Activated T-cell treated with anti-CD3 and anti-CD28 coated beads for 48 hours (primary cell): Measurements from ENCODE around the gene OR8H1.

Experiments used
- DNase-seq: peaks from one replicate; pipeline ENCODE4 v3.0.0-alpha.2; 2020; ENCODE audit warnings: low read depth

OR8H1 gene, protein sequence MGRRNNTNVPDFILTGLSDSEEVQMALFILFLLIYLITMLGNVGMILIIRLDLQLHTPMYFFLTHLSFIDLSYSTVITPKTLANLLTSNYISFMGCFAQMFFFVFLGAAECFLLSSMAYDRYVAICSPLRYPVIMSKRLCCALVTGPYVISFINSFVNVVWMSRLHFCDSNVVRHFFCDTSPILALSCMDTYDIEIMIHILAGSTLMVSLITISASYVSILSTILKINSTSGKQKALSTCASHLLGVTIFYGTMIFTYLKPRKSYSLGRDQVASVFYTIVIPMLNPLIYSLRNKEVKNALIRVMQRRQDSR

DNA sequence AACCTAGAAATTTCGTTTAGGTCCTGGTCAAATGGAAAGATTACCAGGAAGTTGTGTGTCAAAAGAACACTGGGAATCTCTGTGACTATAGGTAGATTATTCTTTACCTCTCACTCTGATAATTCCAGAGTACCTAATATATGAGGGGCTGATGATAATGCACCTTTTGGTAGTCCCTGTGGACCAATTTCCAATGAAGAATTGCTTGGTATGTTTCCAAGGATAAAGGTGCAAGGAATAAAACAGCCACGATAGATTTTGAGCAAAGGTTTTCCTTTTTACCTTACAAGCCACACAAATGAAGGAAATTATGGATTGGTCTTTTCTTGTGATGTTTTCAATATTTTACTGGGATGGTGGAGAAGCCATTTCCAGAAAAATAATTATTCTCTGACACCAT, at the start of gene OR8H1:
OR8H1 (minus strand) TSS at position 101 of the 400 bp plus-strand sequence. CDS start 1,192 bp downstream, outside the sequence.
- no peak for DNase-seq

DNA sequence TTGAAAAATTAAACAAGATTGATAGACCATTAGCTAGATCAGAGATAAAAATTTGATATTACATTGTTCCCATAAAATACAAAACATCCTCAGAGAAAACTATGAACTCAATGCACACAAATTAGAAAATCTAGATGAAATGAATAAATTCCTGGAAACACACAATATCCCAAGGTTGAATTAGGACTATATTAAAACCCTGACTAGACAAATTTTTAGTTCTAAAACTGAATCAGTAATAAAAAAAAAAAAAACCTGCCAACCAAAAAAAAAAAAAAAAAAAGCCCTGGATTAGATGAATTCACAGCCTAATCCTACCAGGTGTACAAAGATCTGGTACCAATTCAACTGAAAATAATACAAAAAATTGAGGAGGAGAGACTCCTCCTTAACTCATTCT, 48.2 kb upstream of the OR8H1 start:
- no peak for DNase-seq

DNA sequence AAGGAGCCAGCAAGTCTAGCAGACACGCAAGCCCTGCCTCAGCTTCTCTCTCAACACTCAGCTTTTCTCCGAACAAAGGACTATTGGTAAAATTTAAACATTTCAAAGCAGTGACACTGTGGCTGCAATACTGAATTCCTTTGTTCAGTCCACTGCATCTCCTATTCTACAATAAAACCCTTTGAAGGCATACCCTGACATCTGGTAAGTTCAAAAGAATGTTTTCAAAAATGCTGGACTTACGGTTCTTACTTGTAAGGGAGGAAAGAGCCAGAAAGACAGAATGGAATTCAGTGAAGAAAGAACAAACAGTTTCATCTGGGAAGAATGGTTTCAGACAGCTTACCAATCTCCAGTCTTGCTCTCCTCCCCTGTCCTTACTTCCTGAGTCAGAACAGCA, 41.1 kb upstream of the OR8H1 start:
- no peak for DNase-seq

DNA sequence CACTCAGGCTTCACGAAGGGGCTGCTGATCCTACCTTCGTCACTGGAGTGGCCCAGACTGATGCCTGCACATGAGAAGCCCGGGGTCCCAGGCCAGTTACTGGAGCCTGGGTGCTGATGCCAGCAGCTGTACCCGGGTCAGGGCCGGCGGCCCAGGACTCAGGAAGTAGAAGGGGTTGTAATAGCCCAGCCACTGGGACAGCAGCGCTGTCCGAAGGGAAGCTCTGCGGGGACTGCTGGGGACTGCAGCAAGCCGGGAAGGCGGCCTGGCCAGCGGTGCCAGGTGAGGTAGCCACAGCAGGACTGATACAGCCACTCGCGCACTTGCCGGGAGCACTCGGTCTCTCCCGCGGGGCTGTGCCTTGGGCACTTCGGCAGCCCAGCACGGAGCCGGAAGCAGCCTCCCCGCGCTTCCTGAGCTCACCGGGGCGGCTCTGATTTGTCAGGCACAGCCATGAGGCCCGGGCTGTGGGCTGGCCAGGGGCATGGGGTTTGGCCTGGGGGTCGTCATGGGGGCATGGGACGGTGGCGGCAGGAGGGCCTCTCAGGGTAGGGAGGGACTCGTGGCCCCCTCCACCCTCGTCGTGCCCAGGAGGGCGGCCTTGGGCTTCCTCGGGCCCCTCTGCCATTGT, 39.9 kb upstream of the OR8H1 start:
- no peak for DNase-seq

DNA sequence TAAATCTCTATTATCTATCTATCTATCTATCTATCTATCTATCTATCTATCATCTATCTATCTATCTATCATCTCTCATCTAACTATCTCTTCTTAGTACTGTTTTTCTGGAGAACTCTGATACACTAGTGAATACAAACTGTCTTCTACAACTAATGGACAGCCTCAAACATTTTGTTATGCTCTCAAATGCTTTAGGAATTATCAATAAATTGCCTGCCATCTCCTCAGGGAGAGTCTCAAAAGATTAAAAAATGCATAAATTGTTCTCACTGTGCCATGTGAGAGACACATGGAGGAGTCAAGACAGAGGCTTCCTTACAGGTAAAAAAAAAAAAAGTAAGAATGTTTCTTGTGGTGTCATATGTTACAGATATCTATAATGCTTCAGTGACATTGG, 22.8 kb upstream of the OR8H1 start, which contains the start of gene OR8K3:
OR8K3 (plus strand) TSS at position 301 of the 400 bp plus-strand sequence. CDS start 3,163 bp downstream, outside the sequence.
- DNase-seq: no peak

DNA sequence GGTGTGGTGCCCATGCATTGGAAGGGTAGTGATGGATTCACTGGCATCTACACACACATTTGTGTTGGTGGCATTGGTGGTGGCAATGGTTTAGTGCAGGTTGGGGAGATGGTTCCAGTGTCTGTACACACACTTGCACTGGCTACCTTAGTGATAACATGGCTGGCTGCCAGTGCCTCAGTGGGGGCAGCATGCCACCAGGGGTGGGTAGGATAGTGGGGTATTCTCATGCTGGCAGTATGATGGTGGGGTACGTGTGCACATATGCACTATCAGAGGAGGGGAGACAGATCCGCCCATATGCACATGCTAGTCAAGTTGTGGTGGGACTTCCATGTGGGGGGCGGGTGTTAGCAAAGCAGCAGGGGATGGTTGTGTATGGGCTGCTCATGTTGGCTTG, 15.8 kb upstream of the OR8H1 start:
- DNase-seq: no peak

DNA sequence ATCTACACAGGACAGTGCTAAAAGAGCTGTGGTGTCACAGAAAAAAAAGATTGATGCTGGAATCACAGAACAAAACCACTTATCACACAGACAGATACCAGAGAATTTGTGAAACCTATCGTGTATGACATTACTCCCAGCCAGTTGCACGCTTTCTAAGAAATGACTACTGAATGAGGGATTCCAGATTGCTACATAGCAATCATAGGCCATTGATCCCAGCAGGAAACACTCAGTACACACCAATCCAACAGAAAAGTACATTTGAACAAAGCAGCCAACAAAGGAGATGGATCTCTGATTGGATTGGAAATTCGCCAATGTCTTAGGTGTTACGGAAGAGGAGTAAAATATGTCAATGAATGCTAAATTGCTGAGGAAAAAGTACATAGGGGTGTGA, 4.8 kb upstream of the OR8H1 start:
- no peak for DNase-seq

DNA sequence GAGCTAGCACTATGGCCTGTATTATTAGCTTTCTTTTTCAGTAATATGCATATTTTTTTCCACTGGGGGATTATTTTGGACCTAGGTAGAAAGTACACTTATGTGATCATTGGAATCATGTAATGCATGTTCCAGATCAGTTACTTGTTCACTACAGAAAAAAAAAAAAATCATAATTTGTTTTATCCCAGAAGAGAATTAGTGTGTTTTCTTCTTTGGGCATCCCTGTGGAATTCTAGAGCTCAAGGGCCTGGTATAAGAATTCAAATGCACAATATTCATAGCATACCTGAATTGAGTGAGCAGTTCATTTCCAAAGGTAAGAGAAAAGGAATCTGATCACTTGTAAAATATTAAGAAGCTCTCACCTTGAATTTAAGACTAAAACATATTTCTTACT, 18.2 kb downstream of the OR8H1 start, which contains the start of gene OR5T1:
OR5T1 (plus strand) TSS at position 301 of the 400 bp plus-strand sequence. CDS start 1,485 bp downstream, outside the sequence.
- DNase-seq: no peak

DNA sequence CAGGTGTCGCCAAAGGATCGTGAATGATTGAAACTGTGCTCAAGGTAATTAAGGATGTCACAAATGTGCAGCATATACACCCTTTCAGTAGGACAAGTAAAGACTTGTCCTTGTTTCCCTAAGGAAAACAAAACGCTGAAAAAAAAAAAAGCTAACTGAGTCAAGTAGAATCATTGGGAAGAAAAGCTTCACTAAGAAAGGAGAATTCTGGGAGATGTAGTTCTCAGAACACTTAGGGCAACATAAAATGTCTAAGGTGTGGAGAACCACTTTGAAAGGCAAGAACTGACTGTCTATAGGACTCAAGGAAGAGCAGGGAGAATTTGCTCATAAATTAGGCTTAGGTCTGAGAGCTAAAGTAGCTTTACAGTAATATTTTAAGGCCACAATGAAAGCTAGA, 21.0 kb downstream of the OR8H1 start:
- DNase-seq: no peak

DNA sequence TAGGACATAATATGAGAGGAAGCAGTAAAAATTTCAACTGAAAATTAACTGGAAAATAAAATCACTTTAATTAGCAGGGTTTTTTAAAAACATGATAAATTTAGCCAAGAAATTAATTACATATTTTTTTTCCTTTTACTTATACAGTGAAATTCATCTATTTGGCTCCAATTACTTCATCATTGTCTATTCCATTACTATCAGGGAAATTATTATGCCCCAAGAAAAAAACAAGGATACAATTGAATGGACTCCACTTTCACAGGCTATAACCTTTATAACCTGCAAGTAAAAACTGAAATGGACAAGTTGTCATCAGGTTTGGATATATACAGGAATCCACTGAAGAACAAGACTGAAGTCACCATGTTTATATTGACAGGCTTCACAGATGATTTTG, 40.1 kb downstream of the OR8H1 start, which contains the start of gene OR5T3:
OR5T3 (plus strand) TSS at position 301 of the 400 bp plus-strand sequence; CDS start at position 301, 0 bp downstream.
- no peak for DNase-seq
